ENCODE measurements around the gene PIANP.

PIANP gene

DNA sequence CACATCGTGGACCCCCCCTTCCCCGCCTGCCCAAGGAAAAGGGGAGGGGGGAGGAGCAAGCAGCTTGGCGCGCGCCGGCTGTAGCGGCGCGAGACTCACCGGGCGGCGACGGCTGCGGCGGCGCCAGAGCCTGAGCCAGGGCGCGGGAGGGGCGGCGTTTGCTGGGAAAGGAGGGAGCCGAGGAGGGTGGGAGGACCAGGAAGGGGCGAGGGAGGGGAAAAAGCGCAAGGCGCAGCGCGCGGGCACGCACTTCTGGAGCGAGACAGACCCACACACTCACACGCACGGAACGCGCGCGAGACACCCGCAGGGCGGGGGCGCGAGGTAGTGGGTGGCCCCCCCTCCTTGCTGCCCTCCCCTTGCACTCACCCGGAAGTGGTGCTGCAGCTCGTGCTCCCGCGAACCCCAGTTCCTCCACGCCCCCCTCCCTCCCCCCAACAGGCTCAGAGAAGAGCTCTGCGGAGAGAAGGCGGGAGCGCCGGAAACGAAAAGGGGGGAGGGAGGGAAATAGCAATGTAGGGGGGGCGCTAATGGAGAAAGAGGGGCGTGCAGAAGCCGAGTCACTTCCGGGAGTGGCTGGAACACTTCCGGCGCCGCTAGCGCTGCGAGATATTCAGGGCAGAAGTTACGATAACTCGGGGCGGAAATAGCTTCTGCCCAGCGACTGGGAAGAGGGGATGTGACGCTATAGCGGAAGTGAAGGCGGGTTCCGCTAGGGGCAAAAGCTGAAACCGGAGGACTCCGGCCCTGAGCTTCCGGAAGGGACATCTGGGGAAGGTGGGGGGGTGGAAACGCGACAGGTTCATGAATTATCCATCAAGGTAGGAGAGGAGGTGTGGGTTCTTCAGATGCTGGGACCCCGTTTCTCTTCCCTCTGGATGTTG, 11.4 kb downstream of the PIANP start, which contains the start of gene ZNF384:
TSS of gene ZNF384 (minus strand) at position 377 of the 884 bp plus-strand sequence. CDS start 9,855 bp downstream, outside the sequence.
- peak within 1 kb of the TSS; percentile 74 for H3K4me3 ChIP-seq (ENCODE audit: low read depth, low read length)
- TF ChIP-seq, protein P1, sequence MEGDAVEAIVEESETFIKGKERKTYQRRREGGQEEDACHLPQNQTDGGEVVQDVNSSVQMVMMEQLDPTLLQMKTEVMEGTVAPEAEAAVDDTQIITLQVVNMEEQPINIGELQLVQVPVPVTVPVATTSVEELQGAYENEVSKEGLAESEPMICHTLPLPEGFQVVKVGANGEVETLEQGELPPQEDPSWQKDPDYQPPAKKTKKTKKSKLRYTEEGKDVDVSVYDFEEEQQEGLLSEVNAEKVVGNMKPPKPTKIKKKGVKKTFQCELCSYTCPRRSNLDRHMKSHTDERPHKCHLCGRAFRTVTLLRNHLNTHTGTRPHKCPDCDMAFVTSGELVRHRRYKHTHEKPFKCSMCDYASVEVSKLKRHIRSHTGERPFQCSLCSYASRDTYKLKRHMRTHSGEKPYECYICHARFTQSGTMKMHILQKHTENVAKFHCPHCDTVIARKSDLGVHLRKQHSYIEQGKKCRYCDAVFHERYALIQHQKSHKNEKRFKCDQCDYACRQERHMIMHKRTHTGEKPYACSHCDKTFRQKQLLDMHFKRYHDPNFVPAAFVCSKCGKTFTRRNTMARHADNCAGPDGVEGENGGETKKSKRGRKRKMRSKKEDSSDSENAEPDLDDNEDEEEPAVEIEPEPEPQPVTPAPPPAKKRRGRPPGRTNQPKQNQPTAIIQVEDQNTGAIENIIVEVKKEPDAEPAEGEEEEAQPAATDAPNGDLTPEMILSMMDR (IDR thresholded peaks at IDR 0.05; ENCODE audit: control insufficient read depth, extremely low read depth, insufficient read depth): no peak
- peak; percentile 98 for DNase-seq (ENCODE audit: low read depth)

DNA sequence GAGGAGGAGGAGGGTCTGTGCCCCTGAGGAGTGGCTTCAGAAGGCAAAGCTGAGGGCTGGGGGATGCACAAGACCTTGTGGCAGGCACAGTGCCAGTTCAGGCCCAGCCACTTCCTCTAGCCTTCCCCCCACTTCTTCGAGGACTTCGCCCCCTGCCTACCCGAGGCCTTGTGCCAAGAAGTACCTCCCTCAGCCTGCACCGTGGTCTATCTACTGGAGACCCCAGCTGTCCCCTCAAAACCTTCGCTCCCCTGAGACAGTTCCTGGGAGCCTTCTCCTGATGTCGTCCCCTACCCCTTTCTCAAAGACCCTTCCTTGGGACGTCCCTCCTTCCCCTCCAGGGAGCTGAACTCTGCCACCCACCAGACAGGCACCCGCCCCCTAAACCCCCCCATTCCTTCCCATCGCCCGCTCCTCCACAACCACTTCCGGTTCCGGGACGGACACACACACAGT, 12.0 kb downstream of the PIANP start:
- peak overlapping the region; percentile 74 for H3K4me3 ChIP-seq (ENCODE audit: low read depth, low read length)
- no peak for DNase-seq (ENCODE audit: low read depth)
- TF ChIP-seq, protein P1 (IDR thresholded peaks at IDR 0.05; ENCODE audit: control insufficient read depth, extremely low read depth, insufficient read depth): no peak

DNA sequence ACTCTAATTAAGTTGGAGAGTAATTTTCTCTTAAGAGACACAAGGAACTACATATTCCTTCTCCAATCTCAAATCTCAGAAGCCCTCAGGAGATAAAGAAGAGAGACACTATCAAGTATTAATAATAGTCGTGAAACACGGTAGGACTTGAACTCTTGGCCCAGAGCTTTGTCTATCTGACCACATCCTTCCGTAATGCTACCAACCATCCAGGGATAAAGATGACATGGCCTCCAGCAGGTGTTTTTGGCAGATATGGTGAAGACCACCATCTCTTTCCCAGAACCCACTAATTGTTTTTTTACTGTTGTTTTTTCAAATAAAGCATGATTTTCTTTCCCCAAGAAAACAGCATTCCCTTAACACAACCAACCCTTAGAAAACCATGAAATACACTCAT, 14.8 kb downstream of the PIANP start:
- no peak for DNase-seq (ENCODE audit: low read depth)
- TF ChIP-seq, protein P1 (IDR thresholded peaks at IDR 0.05; ENCODE audit: control insufficient read depth, extremely low read depth, insufficient read depth): no peak
- no peak overlapping the region for H3K4me3 ChIP-seq (ENCODE audit: low read depth, low read length)

DNA sequence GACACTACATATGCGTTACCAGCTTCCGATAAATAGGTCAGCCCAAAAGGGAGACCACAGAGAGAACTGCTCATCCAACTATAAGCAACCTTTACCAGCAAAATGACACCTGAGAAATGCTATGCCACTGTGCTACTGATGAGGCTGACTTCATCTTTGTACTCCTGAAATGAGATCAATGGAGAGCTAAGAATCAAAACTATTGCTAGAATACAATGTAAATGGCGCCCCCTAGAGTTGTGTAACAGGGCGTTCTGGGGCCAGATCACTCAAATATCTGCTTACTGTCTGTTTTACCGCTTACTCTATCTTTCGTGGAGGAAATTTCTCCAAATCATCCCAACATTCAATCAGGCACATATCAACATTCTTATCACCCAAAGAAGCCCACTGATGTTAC, 16.0 kb downstream of the PIANP start:
- no peak for DNase-seq (ENCODE audit: low read depth)
- H3K4me3 ChIP-seq (ENCODE audit: low read depth, low read length): no peak overlapping the region
- TF ChIP-seq, protein P1 (IDR thresholded peaks at IDR 0.05; ENCODE audit: control insufficient read depth, extremely low read depth, insufficient read depth): peak; percentile 37

DNA sequence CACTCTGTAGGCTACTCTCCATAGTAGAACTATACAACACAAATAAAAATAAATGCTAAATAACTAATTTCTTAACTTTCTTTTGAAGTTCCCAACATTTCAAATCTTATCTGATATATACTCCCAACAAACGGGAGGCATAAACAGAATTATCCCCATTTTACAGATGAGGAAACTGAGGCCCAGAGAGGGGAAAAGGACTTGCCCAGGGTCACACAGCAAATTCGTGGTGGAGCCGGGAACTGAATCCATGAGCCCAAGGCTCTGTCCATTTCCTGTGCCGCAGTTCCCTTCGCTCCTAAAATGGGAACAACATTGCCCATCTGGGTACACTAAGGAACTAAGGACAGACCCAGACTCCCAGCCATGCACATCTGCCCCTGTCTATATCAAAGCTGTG, 23.7 kb downstream of the PIANP start:
- DNase-seq (ENCODE audit: low read depth): no peak
- TF ChIP-seq, protein P1 (IDR thresholded peaks at IDR 0.05; ENCODE audit: control insufficient read depth, extremely low read depth, insufficient read depth): no peak
- H3K4me3 ChIP-seq (ENCODE audit: low read depth, low read length): no peak overlapping the region

DNA sequence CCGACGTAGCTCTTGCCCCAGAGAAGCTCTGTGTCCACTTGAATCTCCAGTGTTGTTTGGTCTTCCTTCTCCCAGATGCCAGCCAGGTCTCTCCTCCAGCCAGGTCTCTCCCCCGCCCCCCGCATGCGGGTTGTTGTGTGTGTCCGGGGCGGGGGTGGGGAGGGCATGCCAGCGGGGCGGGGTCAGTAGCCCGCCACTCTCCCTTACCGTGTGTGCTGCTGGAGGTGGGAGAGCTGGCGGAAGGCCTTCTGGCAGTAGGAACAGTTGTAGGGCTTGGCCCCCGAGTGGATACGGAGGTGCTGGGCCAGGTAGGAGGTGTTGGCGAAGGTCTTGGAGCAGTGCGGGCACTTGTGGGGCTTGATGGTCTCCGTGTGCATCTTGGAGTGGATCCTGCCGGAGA, 28.5 kb downstream of the PIANP start:
- H3K4me3 ChIP-seq (ENCODE audit: low read depth, low read length): no peak overlapping the region
- TF ChIP-seq, protein P1 (IDR thresholded peaks at IDR 0.05; ENCODE audit: control insufficient read depth, extremely low read depth, insufficient read depth): no peak
- no peak for DNase-seq (ENCODE audit: low read depth)

Data from LNCaP clone FGC (cell line).